NCI-H226 (cell line): ENCODE measurements around the gene CDCA3.
A peak's percentile ranks its signal among the peaks of the same experiment; 100 is the strongest.
"Not testable (repeated sequence)": the region's sequence is repeated elsewhere in the genome, so short reads cannot be mapped to it uniquely, and the experiment has no call there.

Source experiments
- DNase-seq: peaks from one replicate; pipeline ENCODE4 v3.0.0-alpha.2; 2015

CDCA3 gene

DNA sequence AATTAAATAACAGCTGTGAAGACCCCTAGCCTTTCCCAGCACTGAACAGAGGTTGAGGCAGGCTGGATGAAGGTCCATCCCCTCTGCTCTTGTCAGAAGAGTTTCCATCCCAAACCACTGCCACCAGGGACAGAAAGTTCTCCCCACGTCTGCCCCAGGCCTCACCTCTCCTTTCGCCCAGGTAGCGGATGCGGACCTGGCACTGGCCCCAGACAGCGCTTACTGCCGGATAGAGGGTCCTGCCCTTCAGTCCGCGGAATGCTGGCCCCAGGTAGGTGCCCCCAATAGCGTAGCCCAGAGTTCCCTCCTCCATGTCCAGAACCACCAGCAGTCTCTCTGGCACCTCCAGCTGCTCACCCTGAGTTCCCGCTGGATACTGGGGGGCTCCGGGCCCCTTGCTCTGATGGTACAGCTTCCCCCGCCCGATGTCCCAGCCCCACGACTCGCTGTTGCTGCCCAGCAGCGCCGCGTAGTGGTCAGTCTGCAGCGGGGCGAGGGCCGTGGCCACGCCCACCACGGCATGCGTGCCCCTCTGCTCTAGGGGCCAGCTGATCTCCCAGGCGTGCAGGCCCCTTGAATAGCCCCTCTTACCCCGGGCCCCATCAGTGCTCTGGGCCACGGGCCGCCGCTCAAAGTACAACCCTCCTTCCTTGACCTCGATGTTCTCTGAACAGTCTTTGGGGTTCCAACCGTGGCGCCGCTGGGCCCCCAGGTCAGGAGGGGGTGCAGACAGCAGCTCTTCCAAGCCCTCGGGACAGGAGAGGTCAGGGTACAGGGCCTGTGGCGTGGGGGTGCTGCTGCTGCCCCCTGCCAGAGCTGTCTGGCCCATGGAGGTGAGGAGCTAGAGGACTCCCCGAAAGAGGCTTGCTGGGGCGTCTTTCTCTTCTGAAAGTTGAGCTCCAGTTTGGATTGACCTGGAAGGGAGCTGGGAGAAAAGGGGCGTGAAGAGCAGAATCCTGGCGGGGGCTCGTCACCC lies 21.3 kb upstream of the CDCA3 start:
- peak; percentile 62 for DNase-seq

DNA sequence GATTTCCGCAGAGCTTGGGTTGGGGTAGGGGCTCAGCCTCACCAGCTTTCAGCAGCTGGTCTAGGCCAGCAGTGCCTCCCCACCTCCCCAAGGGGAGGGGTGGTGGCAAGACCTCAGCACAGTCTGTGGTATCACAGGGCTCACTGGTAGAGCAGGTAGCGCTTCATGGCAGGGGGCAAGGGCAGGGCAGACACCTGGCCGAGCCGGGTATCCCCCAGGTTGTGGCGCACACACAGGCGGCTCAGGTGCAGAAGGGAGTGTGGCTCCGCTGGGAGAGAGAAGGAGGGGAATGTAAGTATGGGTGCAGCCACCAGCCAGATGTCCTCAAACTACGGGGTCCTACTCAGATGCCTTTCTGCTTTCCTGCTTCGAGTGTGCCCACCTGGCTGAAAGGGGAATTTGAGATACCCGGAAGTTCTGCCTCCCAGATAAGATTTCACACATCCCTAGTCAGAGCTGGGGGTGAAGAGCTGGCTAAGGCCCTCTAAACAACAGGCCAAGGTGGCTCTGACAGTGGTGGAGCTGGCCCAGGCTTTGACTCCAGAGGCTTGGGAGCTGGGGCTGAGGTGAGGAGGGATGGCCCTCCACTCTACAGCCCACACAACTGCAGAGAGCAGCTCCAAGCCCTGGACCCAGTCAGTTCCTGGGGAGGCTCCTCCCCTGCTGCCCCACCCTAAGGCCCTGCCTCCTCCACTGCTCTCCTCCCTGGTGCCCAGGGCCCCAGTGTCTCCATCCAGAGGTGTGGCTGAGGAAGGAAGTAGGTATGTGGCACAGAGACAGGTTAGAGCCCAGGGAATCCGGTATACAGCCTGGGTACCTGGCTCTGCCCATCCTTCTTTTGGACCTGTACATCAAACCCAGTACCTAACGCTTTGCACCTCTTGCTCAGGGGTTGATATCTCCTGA lies 20.2 kb upstream of the CDCA3 start:
- peak; percentile 60 for DNase-seq

DNA sequence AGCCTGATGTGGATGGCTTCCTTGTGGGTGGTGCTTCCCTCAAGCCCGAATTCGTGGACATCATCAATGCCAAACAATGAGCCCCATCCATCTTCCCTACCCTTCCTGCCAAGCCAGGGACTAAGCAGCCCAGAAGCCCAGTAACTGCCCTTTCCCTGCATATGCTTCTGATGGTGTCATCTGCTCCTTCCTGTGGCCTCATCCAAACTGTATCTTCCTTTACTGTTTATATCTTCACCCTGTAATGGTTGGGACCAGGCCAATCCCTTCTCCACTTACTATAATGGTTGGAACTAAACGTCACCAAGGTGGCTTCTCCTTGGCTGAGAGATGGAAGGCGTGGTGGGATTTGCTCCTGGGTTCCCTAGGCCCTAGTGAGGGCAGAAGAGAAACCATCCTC lies 19.2 kb upstream of the CDCA3 start:
- not testable (repeated sequence) for DNase-seq

DNA sequence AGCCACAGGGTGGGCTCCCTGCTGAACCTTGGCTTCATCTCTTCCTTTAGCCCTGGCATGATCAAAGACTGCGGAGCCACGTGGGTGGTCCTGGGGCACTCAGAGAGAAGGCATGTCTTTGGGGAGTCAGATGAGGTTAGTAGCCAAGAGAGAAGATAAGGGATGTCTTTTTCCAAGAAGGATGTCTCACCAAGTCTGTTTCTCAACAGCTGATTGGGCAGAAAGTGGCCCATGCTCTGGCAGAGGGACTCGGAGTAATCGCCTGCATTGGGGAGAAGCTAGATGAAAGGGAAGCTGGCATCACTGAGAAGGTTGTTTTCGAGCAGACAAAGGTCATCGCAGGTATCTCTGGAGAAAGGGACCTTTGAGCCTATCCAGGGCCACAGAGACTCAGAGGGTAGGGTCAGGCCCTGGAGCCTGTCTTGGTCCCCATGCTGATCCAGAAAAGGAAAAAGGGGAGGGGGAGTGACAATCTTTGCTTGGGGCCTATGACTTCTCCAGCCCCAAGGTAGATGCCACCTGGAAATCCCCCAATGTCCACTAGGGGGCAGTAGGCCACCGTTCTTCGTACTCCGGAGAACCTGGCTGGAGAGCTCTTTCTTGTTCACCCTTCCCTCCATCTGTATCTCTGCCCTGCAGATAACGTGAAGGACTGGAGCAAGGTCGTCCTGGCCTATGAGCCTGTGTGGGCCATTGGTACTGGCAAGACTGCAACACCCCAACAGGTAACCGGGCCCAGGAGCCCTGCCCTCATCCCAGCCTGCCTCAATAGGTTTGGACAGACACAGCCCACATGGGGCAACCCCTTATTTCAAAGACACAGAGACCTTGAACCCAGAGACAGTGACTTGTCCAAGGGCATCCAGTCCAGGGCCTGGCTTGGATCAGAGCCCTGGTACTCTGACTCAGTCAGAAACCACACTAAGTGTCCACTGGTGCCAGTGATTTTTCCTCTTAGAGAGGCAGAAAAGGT lies 18.2 kb upstream of the CDCA3 start:
- peak; percentile 32 for DNase-seq

DNA sequence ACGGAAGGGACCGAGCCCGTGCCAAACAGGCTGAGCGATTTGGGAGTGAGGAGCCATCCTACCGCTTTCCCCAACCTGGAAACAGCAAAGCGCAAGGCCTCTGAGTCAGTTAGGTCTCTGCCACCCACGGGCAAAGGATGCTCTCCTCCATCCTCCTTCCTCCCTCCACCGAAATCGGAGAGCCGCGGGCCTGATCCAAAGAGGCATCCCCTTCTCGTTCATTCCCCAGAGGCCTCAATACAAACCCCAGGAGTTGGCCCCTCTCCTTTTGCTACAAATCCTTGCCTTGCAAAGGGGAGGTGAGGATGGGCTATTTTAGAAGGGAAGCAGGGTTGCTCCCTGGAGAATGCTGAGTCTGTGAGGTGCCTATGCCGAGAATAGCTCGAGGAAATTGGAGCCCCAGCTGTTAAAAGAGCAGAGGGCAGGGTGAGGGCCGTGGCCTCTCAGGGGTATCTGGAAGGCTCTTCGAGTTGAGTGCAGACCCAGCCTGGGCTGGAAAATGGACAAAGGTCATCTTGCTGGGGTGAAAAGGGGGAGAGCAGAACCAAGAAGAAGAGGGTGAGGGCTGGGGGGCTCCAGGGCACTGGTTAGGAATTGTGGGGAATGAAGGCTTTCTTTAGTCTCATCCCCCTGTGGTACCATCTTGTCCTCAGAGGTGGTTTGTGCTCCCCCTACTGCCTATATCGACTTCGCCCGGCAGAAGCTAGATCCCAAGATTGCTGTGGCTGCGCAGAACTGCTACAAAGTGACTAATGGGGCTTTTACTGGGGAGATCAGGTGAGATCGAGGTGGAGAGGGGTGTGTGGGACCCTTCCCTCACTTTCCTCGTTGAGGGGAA lies 17.3 kb upstream of the CDCA3 start:
- no peak for DNase-seq

DNA sequence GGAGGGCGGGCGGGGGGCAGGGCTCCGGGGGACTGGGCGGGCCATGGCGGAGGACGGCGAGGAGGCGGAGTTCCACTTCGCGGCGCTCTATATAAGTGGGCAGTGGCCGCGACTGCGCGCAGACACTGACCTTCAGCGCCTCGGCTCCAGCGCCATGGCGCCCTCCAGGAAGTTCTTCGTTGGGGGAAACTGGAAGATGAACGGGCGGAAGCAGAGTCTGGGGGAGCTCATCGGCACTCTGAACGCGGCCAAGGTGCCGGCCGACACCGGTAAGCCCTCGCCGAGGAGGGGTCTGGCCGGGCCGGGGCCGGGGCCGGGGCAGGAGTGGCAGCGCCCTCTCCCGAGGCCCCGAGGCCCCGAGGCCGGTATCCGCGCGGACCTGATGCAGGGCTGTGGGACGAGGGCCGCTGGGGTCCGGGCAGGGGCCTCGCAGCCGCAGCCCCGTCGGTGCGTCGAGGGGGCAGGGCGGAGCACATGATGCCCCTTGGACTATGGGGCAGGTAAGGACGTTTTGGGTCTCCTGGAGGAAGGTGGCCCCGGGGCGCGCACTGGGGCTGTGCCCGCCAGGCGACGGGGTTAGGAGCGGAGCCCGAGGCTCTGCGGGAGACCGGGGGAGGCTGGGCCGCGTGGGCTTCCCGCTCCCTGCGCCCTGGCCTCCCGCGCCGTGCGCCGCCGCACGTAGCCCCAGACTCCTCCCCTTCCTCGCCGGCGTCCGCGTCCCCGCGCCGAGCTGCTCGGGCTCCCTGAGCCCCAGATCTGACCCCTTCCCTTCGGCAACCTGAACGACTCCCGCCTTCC lies 16.5 kb upstream of the CDCA3 start, which contains the start of gene TPI1:
Gene TPI1 (plus strand): TSS at position 119 of the 798 bp plus-strand sequence. CDS start 36 bp downstream, at position 155.
- peak; percentile 47 for DNase-seq

DNA sequence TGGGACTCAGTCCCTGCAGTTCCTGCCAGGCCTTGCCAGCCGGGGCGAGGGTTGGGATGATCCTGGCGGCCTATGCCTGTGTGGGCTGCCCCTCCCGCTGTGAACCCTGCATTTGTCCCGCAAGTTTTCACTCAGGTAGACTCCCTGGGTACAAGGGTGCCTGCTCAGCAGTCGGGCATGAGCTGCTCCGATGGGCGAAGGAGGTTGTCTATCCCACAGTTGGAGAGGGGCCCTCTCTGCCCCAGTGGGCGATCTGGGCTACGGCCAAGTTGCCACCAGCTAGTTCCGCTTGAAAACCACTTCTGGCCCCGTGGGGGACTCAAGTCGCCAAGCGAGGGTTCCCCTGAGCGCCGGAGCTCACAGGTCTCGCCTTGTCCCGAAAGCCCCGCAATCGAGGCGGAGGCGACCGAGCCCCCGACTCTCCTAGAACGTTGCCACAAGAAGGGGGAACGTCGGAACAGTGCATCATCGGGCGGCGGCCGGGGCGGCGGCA lies 15.9 kb upstream of the CDCA3 start:
- DNase-seq = no peak

DNA sequence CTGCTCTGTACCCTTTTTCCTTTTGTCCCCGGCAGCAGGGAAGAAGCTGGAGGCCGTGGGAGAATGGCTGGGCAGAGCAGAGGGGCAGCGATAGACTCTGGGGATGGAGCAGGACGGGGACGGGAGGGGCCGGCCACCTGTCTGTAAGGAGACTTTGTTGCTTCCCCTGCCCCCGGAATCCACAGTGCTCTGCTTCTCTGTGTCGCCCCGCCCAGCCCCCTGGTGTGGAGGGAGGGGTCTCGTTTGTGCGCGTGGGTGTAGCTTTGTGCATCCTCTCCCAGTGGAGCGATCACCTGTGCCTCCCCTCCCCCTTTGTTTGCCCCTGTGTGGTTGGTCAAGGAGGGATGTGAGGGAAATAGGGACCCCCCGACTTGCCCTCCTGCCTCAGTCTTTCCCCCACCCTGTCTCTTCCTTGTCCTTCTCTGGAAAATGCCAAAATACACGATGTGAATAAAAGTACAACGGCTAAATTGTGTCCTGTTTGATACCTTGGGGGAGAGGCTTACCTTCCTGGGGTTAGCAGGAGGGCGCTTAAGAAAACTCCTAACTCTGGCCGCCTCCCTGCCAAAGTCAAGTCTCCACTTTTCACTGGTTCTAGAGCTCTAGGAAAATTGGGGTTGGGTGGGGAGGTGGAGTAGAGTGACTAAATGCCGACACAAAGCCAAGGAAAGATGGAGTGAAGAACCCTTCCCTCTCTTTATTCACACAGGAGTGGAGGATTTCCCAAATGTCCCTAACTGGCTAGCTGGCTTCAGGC lies 15.3 kb upstream of the CDCA3 start:
- no peak for DNase-seq

DNA sequence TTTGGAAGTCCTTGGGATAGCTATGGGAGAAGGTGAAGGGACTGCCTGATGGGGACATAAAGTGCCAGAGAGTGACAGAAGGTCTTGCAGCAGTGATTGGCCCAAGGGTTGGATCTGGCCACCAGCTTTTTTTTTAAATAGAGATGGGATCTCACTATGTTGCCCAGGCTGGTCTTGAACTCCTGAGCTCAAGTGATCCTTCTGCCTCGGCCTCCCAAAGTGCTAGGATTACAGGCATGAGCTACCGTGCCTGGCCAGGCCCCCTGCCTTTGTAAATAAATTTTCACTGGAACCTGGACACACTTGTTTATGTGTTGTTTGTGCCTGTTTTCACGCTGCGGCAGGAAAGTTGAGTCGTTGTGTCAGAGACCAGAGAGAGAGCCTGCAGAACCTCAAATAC lies 14.2 kb upstream of the CDCA3 start:
- DNase-seq = not testable (repeated sequence)

DNA sequence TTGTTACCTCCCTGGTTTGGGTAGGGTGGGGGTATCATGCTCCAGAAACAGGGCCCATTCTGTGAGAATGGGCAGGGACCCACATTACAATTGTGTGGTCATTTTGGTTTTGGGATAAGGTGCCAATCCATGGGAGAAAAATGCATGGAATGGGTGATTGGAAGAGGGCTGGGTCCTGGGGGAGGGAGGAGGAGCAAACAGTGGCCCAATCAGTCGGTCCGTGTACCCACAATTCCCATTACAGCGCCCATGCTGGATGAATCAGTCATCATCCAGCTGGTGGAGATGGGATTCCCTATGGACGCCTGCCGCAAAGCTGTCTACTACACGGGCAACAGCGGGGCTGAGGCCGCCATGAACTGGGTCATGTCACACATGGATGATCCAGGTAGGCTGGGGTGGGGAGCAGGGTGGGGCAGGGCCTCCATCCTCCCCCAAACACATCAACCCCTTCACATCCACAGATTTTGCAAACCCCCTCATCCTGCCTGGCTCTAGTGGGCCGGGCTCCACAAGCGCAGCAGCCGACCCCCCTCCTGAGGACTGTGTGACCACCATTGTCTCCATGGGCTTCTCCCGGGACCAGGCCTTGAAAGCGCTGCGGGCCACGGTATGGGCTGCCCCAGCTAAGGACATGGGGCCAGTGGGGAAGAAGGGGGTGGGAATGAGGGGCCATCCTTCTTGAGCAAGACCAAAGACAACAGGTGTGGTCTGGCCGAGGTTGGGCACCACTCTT lies 12.7 kb upstream of the CDCA3 start:
- peak; percentile 43 for DNase-seq

DNA sequence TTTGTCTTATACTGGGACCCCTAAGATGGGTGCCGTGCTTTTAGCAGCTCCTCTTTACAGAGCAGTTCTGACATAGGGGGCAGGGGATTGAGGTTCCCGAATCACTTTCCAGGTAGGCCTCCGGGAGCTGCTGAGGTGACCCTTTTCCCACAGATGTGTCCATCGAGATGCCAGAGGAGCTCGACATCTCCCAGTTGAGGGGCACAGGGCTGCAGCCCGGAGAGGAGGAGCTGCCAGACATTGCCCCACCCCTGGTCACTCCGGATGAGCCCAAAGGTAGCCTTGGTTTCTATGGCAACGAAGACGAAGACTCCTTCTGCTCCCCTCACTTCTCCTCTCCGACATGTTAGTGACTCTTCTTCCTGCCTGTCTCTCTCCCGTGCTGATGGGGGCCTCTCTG lies 11.9 kb upstream of the CDCA3 start:
- no peak for DNase-seq

DNA sequence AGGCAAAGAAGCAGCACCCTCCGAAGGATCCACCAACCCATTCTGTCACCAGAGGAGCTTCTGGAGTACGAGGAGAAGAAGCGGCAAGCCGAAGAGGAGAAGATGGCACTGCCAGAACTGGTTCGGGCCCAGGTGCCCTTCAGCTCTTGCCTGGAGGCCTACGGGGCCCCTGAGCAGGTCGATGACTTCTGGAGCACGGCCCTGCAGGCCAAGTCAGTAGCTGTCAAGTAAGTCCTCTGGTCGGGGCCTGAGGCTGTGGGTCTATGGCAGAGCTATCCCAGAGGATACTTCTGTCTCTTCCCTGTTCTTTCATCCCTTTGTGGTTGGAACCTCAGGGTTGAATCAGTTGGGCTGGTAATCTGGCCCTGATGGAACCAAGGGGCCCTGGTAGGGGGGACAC lies 10.3 kb upstream of the CDCA3 start:
- DNase-seq = no peak

DNA sequence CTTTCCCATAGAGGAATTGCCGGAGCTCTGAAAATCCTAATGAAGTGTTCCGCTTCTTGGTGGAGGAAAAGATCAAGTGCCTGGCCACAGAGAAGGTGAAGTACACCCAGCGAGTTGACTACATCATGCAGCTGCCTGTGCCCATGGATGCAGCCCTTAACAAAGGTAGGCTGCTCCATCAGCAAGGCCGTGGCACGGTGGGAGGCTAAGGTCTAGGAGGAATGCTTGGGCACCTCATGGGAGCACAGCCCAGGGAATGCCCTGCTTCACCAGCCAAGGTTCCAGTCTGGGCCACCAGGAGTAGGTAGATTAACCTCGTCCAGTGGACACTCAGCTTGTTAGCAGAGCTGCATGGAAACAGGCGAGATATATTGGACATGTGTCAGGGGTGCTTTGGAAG lies 9.9 kb upstream of the CDCA3 start:
- no peak for DNase-seq

DNA sequence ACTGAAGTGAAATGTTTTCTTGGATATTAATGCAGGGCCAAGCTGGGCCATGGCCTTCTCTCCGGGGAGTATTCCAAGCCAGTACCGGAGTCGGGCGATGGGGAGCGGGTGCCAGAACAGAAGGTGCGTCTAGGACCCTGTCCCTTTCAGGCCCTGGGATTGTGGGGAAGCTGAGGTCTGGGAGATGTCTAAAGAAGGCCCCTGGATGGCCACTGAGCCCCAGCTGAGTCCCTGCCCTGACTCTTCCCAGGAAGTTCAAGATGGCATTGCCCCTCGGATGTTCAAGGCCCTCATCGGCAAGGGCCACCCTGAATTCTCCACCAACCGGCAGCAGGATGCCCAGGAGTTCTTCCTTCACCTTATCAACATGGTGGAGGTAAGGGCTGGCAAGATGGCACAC lies 9.0 kb upstream of the CDCA3 start:
- no peak for DNase-seq

DNA sequence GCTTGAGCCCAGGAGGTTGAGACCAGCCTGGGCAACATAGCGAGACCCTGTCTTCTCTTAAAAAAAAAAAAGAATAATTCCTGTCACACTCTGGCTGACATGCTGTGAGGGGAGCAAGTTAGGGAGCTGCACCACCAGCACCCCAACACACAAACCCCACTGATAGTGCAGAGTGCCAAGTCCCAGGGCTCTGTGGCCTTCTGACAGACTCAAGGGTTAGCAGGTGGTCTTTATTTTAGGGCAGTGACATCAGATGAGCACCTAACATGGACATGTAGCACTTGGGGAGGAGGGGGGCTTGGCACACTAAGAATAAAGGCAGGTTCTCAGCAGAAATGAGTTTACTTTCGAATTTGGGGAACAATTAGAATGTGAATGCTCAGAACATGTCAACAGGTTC lies 7.7 kb upstream of the CDCA3 start:
- DNase-seq = no peak

DNA sequence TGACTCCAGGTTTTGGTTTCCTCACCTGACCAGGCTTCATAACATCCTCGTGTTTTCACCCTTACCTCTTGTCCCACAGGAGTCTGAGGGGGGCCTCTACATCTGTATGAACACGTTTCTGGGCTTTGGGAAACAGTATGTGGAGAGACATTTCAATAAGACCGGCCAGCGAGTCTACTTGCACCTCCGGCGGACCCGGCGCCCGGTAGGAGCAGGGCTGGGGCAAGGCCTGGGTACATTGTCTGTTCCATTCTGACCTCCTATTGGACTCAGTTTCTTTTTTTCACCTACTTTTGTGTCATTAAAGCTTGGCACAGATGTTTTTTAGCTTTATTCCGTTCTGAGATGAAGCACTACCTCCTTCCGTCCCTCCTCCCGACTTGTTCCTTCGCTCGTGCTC lies 4.2 kb upstream of the CDCA3 start:
- DNase-seq = no peak

DNA sequence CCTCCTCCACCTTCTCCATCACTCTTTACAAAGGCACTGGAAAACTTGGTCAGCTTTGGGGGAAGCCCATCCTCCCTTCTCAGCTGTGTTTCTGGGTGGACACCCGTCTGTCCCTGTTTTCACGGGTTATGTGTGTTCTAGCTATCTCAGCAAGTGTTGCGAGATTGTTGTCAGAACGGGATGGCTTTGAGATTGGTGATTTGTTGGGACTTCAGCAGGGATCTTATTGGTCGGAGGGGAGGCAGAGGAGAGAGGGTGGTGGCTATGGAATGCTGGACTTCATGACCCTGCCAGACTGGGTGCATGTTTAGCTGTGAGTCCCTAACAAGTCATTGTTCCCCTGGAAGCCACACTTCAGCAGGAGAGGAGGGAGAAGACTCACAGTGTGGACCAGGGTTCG lies 3.0 kb upstream of the CDCA3 start:
- DNase-seq = no peak

DNA sequence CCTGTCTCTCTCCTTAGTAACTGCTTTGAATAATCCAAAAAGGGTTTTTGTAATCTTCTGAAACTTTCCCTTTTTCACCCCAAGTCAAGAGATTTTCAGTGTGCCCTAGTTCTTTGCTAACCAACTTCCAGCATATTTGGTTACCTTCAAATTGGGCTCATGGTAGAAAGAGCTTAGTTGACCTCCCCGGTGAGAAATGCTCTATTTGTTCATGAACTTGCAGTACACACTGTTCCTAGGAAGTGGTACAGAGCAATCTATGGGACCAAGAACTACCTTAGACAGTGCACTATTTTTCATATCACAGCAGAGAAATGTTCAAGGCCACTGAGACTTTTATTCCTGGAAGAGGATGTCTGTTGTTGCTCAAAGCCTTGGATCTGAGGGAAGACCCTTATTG lies 2.5 kb upstream of the CDCA3 start:
- no peak for DNase-seq
